GM12878 (cell line): ENCODE measurements around the gene MAP1S. TPM values are rescaled to one million over a fixed set of nuclear protein-coding genes. Genes with fewer than 3 reads are reported as not detected.

Source experiments
- ATAC-seq: fragments of 200-7000 bp; cut with Tn5 transposase; 3 replicates; pipeline ENCODE4 v1.9.1; 2020; ENCODE audit warnings: mild to moderate bottlenecking, moderate library complexity
- BruUV-seq: library from RNA; stranded (reverse); fragments of 400-500 nt; replicated peaks from 2 replicates; lab custom pipeline; 2021; lab: Mats Ljungman, UMichigan
- CTCF ChIA-PET: fragments of 300-600 bp; sonication (Branson Sonifier 250); formaldehyde crosslinking; extraction: SDS; loops from one replicate; lab custom pipeline; 2021; ENCODE audit warnings: inconsistent platforms; lab: Yijun Ruan, JAX
- POLR2A ChIA-PET: fragments of 350-600 bp; formaldehyde crosslinking; extraction: SDS; loops from one replicate; lab custom pipeline; 2021; ENCODE audit warnings: inconsistent platforms; lab: Charles Lee
- RAD21 ChIA-PET: fragments of 300-600 bp; sonication (Branson Sonifier 250); formaldehyde crosslinking; loops from one replicate; lab custom pipeline; 2023; ENCODE audit warnings: antibody characterized with exemption; ENCODE audit not compliant: unreplicated experiment; lab: Charles Lee
- SMC1A ChIA-PET: fragments of 300-600 bp; sonication (Branson Sonifier 250); formaldehyde crosslinking; loops from one replicate; lab custom pipeline; 2023; ENCODE audit not compliant: unreplicated experiment, uncharacterized antibody; lab: Charles Lee
- DNase-seq: peaks from one replicate; pipeline ENCODE4 v3.0.0-alpha.2; 2011; ENCODE audit warnings: low read depth, low spot score
- FAIRE-seq: peaks from 3 replicates; lab custom pipeline; 2011; peaks lifted over from hg19 to GRCh38; lab: Jason Lieb, UNC
- H2AFZ ChIP-seq: 2 replicates; pipeline ENCODE4 v1.6.0; 2011; ENCODE audit warnings: low read depth, low read length, control low read depth; ENCODE audit not compliant: control insufficient read depth
- H3K27ac ChIP-seq: 2 replicates; pipeline ENCODE4 v1.5.1; 2011; ENCODE audit warnings: control low read depth; ENCODE audit not compliant: control insufficient read depth, insufficient read depth
- H3K27me3 ChIP-seq, 2 experiments: replicated peaks in 1 of 2; 2 replicates each; pipeline versions ENCODE4 v1.6.0 to v1.6.1; 2011; ENCODE audit warnings: low read length in 1 of 2; ENCODE audit not compliant: control insufficient read depth in 2 of 2, insufficient read depth in 2 of 2
- H3K36me3 ChIP-seq, 2 experiments: 2 replicates each; pipeline ENCODE4 v1.5.1; 2011; ENCODE audit warnings: low read length in 1 of 2; ENCODE audit not compliant: control insufficient read depth in 2 of 2, insufficient read depth in 2 of 2
- H3K4me1 ChIP-seq: 2 replicates; pipeline ENCODE4 v1.6.1; 2011; ENCODE audit warnings: mild to moderate bottlenecking, low read length, moderate library complexity, mixed read lengths; ENCODE audit not compliant: control insufficient read depth, insufficient read depth
- H3K4me2 ChIP-seq: 2 replicates; pipeline ENCODE4 v1.6.0; 2011; ENCODE audit warnings: control low read depth; ENCODE audit not compliant: control insufficient read depth, insufficient read depth
- H3K4me3 ChIP-seq: fragments of 200-600 bp; sonication (generic); 2 replicates; pipeline ENCODE4 v1.5.1; 2016
- H3K79me2 ChIP-seq: 2 replicates; pipeline ENCODE4 v1.6.0; 2011; ENCODE audit warnings: low read length; ENCODE audit not compliant: control insufficient read depth, insufficient read depth
- H3K9ac ChIP-seq: 2 replicates; pipeline ENCODE4 v1.8.0; 2011; ENCODE audit warnings: low read length, control low read depth, mixed read lengths; ENCODE audit not compliant: control insufficient read depth, insufficient read depth
- H3K9me3 ChIP-seq: replicated peaks from 3 replicates; pipeline ENCODE4 v1.5.1; 2011; ENCODE audit warnings: mild to moderate bottlenecking, low read length; ENCODE audit not compliant: control insufficient read depth, insufficient read depth
- H4K20me1 ChIP-seq: 2 replicates; pipeline ENCODE4 v1.6.0; 2011; ENCODE audit not compliant: control insufficient read depth, insufficient read depth
- CBX5 ChIP-seq: sonication (generic); IDR thresholded peaks from 2 replicates; pipeline ENCODE4 v1.6.1; 2016; ENCODE audit warnings: low read depth, moderate library complexity, mild to moderate bottlenecking, inconsistent platforms
- CHD1 ChIP-seq: IDR thresholded peaks from 2 replicates; pipeline ENCODE4 v1.6.1; 2012; ENCODE audit warnings: low read depth, low read length, improper control_type of control experiment
- CHD2 ChIP-seq: IDR thresholded peaks from 2 replicates; pipeline ENCODE4 v1.6.1; 2011; ENCODE audit warnings: low read depth, low read length, improper control_type of control experiment, borderline replicate concordance
- CREM ChIP-seq: IDR thresholded peaks from 2 replicates; pipeline ENCODE4 v1.6.1; 2014; ENCODE audit warnings: antibody characterized with exemption, low read depth
- HCFC1 ChIP-seq: fragments of 150-350 bp; IDR thresholded peaks from 2 replicates; pipeline ENCODE4 v1.6.1; 2014; ENCODE audit warnings: low read length
- HDGF ChIP-seq: fragments of 450-650 bp; IDR thresholded peaks from 2 replicates; pipeline ENCODE4 v1.6.1; 2016; ENCODE audit warnings: antibody characterized with exemption
- NFYB ChIP-seq: IDR thresholded peaks from 2 replicates; pipeline ENCODE4 v1.6.1; 2011; ENCODE audit warnings: low read depth, mild to moderate bottlenecking, low read length, improper control_type of control experiment, moderate library complexity; ENCODE audit not compliant: insufficient read depth
- POLR2AphosphoS2 ChIP-seq: IDR thresholded peaks from 2 replicates; pipeline ENCODE4 v1.6.1; 2011; ENCODE audit warnings: low read depth, mild to moderate bottlenecking, low read length, improper control_type of control experiment, moderate library complexity
- RUNX3 ChIP-seq: IDR thresholded peaks from 2 replicates; pipeline ENCODE4 v1.6.1; 2012; ENCODE audit warnings: low read length, inconsistent platforms
- SIX5 ChIP-seq: IDR thresholded peaks from 2 replicates; pipeline ENCODE4 v1.6.1; 2011; ENCODE audit warnings: mild to moderate bottlenecking, low read depth, low read length, moderate library complexity; ENCODE audit not compliant: severe bottlenecking
- SMARCA5 ChIP-seq: fragments of 450-650 bp; IDR thresholded peaks from 2 replicates; pipeline ENCODE4 v1.6.1; 2017; ENCODE audit warnings: mild to moderate bottlenecking
- TAF1 ChIP-seq: IDR thresholded peaks from 2 replicates; pipeline ENCODE4 v1.6.1; 2011; ENCODE audit warnings: mild to moderate bottlenecking, low read depth, low read length, borderline replicate concordance
- YY1 ChIP-seq: IDR thresholded peaks from 2 replicates; pipeline ENCODE4 v1.6.1; 2011; ENCODE audit warnings: low read depth, mild to moderate bottlenecking, low read length
- ZSCAN29 ChIP-seq: fragments of 450-650 bp; IDR thresholded peaks from 2 replicates; pipeline ENCODE4 v1.6.1; 2017; ENCODE audit warnings: mild to moderate bottlenecking, moderate library complexity
- WGBS: methylation state at CpG from one replicate; pipeline ENCODE4 v1.1.6; 2016; ENCODE audit warnings: low lambda C conversion rate; ENCODE audit not compliant: insufficient replicate concordance, insufficient coverage; ENCODE audit errors: missing lambda C conversion rate; 5-methylcytosine and 5-hydroxymethylcytosine counted together
- in situ Hi-C: fragments of 300-500 bp; cut with MboI; formaldehyde crosslinking; loops from 9 replicates; pipeline ENCODE4 v1.14.3; 2018; ENCODE audit warnings: mixed read lengths
- intact Hi-C: fragments of 100-400 bp; cut with micrococcal nuclease; formaldehyde crosslinking; loops from one replicate; pipeline ENCODE4 v1.14.2; 2022; ENCODE audit not compliant: unreplicated experiment
- polyA plus RNA-seq, 11 experiments: library from polyadenylated mRNA; depleted of rRNA in 4 of 11; unstranded in 6 of 11; stranded (reverse) in 5 of 11; fragments of >200 nt; fragmentation: Nextera tagmentation in 4 of 11; fragmentation: Illumina TruSeq in 1 of 11; extraction: Ambion mirVana in 4 of 11; extraction: Trizol in 1 of 11; gene quantifications; 1 replicate in 1 of 11; 2 replicates in 10 of 11; pipeline versions ENCODE4 v1.2.1 to v1.2.3, GENCODE V29; 2011 to 2016; ENCODE audit warnings: inconsistent platforms in 2 of 11, missing spikeins in 2 of 11, low read depth in 1 of 11
- total RNA-seq, 4 experiments: library from RNA; depleted of rRNA in 3 of 4; stranded (reverse); fragments of >200 nt in 3 of 4; fragmentation: Illumina TruSeq in 1 of 4; extraction: Trizol in 1 of 4; gene quantifications; 2 replicates each; pipeline versions ENCODE4 v1.2.1 to v1.2.3, GENCODE V29; 2013 to 2021
- TF ChIP-seq, protein P1 (sequence below), 3 experiments: IDR thresholded peaks in 2 of 3; conservative IDR thresholded peaks in 1 of 3; 2 replicates each; pipeline ENCODE4 v1.5.1; 2011; ENCODE audit warnings: low read depth in 3 of 3, low read length in 3 of 3, mild to moderate bottlenecking in 3 of 3, control low read depth in 2 of 3, moderate library complexity in 2 of 3, inconsistent platforms in 1 of 3, mixed read lengths in 1 of 3; ENCODE audit not compliant: control insufficient read depth in 2 of 3, insufficient read depth in 1 of 3; ENCODE audit errors: extremely low read depth in 1 of 3
- TF ChIP-seq, protein P2 (sequence below): IDR thresholded peaks from 2 replicates; pipeline ENCODE4 v1.6.1; 2011; ENCODE audit warnings: borderline replicate concordance, low read depth, mild to moderate bottlenecking, moderate library complexity, mixed read lengths, low read length; ENCODE audit not compliant: insufficient read depth; ENCODE audit errors: extremely low read length
- TF ChIP-seq, protein P3 (sequence below): IDR thresholded peaks from 2 replicates; pipeline ENCODE4 v1.6.1; 2011; ENCODE audit warnings: low read depth, mild to moderate bottlenecking, low read length, moderate library complexity, borderline replicate concordance; ENCODE audit errors: extremely low read depth
- TF ChIP-seq, protein P4 (sequence below): IDR thresholded peaks from 2 replicates; pipeline ENCODE4 v1.6.1; 2011; ENCODE audit warnings: low read depth, low read length, improper control_type of control experiment, borderline replicate concordance

The MAP1S gene
- total and polyA plus RNA-seq, 10 of the 15 experiments (the other 5 are each of a cell fraction or from before 2014, with no cell fraction given): 2.1 to 63.9 (median 15.0) TPM

DNA sequence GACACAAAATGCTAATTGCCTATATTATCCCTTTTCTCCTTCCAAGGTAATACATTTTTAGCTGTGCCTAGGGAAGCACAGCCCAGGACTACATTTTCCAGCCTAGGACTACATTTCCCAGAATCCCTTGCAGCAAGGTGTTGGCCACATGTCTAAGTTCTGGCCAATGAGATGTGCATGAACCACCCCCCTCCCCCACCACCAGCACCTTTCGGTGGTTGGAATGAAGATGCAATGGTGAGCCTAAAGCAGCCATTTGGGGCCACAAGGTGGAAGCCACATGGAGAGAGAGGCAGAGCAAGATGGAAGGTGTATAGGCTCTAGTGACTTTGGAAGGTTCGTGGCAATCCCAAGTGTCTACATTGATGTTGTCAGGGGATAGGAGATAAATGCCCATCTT, 47.4 kb upstream of the MAP1S start:
- ChIA-PET CTCF (no interaction called here), RAD21 (no interaction called here), POLR2A (no interaction called here), SMC1A (no interaction called here)
- WGBS: 4% methylated on average over 2 of the region's 2 CpGs
- no peak overlapping the region for H3K4me2 ChIP-seq
- no TSS peak for BruUV-seq
- intact Hi-C loops: no loop called here
- no peak overlapping the region for H3K4me3 ChIP-seq
- H3K9me3 ChIP-seq: no peaks in the 10 kb centered on the region; the same call in 2 of the 3 replicates
- no peaks in the 10 kb centered on the region for H3K4me1 ChIP-seq
- H4K20me1 ChIP-seq: no peaks in the 10 kb centered on the region
- no peaks in the 10 kb centered on the region for H3K79me2 ChIP-seq
- H3K36me3 ChIP-seq: no peaks in the 10 kb centered on the region
- in situ Hi-C loops: no loop called here
- no peak overlapping the region for H3K9ac ChIP-seq
- peak; percentile 63 for ATAC-seq
- no peaks in the 10 kb centered on the region for H3K27me3 ChIP-seq
- H2AFZ ChIP-seq: no peak overlapping the region
- DNase-seq: no peak
- H3K27ac ChIP-seq: no peak overlapping the region
- no peak for FAIRE-seq
- peak; percentile 29; the same call in 1 of the 2 replicates for TF ChIP-seq CHD2
- TF ChIP-seq SMARCA5: 0 out of 2 replicates have a peak, but pooled peaks have one; percentile 53
- TF ChIP-seq, protein P1, sequence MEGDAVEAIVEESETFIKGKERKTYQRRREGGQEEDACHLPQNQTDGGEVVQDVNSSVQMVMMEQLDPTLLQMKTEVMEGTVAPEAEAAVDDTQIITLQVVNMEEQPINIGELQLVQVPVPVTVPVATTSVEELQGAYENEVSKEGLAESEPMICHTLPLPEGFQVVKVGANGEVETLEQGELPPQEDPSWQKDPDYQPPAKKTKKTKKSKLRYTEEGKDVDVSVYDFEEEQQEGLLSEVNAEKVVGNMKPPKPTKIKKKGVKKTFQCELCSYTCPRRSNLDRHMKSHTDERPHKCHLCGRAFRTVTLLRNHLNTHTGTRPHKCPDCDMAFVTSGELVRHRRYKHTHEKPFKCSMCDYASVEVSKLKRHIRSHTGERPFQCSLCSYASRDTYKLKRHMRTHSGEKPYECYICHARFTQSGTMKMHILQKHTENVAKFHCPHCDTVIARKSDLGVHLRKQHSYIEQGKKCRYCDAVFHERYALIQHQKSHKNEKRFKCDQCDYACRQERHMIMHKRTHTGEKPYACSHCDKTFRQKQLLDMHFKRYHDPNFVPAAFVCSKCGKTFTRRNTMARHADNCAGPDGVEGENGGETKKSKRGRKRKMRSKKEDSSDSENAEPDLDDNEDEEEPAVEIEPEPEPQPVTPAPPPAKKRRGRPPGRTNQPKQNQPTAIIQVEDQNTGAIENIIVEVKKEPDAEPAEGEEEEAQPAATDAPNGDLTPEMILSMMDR (IDR thresholded peaks at IDR 0.05 in 2 of 3, conservative IDR thresholded peaks at IDR 0.05 in 1 of 3; ENCODE audit: control insufficient read depth in 2 of 3, extremely low read depth in 1 of 3, insufficient read depth in 1 of 3, low read depth in 3 of 3, low read length in 3 of 3): no peak
- TF ChIP-seq, protein P2, sequence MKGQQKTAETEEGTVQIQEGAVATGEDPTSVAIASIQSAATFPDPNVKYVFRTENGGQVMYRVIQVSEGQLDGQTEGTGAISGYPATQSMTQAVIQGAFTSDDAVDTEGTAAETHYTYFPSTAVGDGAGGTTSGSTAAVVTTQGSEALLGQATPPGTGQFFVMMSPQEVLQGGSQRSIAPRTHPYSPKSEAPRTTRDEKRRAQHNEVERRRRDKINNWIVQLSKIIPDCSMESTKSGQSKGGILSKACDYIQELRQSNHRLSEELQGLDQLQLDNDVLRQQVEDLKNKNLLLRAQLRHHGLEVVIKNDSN: peak; percentile 76
- TF ChIP-seq NFYB: peak; percentile 89
- no peak for TF ChIP-seq HDGF
- TF ChIP-seq, protein P3, sequence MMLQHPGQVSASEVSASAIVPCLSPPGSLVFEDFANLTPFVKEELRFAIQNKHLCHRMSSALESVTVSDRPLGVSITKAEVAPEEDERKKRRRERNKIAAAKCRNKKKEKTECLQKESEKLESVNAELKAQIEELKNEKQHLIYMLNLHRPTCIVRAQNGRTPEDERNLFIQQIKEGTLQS: peak; percentile 54; the same call in 1 of the 2 replicates
- no peak for TF ChIP-seq TAF1
- TF ChIP-seq CBX5: peak; percentile 94
- TF ChIP-seq RUNX3: peak; percentile 46; the same call in 1 of the 2 replicates
- peak; percentile 22; the same call in 1 of the 2 replicates for TF ChIP-seq YY1
- TF ChIP-seq HCFC1: peak; percentile 72
- peak; percentile 78 for TF ChIP-seq SIX5
- no peak for TF ChIP-seq POLR2AphosphoS2
- TF ChIP-seq CHD1: no peak
- no peak for TF ChIP-seq CREM
- TF ChIP-seq, protein P4, sequence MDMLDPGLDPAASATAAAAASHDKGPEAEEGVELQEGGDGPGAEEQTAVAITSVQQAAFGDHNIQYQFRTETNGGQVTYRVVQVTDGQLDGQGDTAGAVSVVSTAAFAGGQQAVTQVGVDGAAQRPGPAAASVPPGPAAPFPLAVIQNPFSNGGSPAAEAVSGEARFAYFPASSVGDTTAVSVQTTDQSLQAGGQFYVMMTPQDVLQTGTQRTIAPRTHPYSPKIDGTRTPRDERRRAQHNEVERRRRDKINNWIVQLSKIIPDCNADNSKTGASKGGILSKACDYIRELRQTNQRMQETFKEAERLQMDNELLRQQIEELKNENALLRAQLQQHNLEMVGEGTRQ: peak; percentile 50
- no peak for TF ChIP-seq ZSCAN29
- TF ChIP-seq, all 136 proteins: peak for 11
